GOT3 (cell line): ENCODE results near the gene ZNF189.

ENCODE experiments used
- DNase-seq: peaks from one replicate; lab custom pipeline; 2025; ENCODE audit warnings: mixed read lengths; lab: John Stamatoyannopoulos, UW

Gene ZNF189

DNA sequence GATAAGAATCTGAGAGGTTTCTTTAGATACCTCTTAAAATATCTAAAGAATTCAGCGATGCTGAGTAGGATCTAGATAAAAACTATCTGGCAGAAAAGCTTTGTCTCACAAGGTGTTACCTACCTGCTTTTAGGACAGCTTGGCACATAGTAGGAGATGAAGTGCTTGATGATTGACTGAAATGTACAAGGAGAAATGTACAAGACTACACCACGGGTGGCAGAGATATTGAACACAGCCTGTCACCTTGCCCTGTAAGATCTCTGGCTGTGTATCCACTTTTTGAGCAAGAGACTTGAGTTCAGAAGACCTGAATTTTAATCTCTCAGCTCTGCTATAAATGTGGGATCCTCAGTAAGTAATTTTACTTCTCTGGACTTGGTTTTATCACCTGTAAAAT, 21.2 kb downstream of the ZNF189 start:
- no peak for DNase-seq

DNA sequence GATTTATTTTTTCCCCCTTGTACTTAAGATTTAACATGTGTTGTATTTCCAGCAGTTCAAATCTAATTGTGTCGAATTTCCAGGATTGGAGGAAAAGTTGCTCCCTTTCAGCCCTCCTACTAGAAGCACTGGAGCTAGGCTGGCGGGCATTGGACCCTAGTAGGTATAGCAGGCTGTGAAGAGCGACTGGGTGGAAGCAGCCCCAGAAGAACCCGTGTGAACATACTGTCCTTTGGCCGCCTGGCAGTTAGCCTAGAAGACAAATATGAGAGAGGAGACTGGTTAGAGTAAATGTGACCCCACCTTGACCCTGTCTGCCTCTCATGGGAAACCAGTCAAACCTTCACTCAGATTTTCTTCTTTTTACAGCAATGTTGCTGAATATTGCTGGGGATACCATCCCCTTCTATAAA, 23.0 kb downstream of the ZNF189 start:
- no peak for DNase-seq

DNA sequence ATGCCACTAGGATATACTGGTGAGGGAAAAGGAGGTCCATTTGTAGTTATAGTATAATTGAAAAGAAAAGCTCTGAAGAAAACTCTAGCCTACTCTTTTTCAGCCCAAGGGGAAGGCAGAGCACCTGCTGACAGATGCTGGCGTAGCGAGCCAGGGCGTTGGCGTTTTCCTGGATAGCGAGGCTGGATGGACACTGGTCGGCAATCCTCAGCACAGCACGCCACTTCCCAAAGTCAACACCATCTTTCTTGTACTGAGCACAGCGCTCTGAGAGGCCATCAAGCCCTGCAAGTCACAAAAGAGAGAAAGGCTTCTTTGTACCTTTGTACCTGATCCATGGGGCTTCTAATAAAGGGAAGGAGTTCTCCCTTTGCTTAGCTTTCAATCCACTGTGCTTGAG, 28.7 kb downstream of the ZNF189 start:
- no peak for DNase-seq

DNA sequence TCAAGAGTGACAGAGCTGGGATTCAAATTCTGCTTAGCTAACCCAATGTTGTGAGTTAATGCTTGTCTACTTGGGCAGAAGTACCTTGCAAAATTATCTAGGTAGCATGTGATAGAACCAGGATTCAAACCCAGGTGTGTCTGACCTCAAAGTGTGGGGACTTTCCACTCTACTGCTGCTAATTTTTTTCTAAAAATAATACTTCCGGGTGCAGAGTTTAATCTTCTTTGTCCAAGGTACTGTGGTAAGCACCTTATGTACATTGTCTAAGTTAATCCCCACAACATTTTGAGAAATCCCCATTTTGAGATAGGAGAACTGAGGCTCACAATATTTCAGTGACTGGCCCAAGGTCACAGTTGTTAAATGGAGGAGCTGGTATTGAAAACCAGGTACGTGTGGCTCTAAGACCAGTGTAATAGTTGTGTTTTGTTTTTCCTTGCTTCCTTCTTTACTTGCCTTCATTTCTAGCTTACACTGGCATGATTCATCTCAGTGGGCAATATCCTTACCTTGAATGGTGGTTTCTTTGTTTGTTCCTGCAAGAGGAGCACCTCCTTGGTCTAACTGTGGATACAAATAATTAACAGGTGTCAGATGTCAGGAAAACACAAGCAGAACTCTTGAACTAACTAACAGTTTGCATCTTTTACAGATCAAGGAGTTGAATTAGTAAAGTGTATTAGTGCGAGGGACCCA, 29.5 kb downstream of the ZNF189 start:
- DNase-seq = no peak

DNA sequence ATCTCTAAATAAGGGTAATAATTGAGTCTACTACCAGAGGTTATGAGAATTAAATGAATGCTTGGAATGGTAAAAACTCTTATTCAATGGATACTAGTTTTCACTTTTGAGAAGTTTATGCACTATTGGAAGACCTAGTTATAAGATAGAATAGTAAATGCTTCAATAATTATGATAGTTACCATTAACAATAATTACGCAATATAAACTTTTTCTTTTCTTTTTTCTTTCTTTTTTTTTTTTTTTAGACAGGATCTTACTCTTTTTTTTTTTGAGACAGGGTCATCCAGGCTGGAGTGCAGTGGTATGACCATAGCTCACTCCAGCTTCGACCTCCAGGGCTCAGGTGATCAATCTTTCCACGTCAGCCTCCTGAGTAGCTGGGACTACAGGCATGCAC, 30.3 kb downstream of the ZNF189 start:
- no peak for DNase-seq

DNA sequence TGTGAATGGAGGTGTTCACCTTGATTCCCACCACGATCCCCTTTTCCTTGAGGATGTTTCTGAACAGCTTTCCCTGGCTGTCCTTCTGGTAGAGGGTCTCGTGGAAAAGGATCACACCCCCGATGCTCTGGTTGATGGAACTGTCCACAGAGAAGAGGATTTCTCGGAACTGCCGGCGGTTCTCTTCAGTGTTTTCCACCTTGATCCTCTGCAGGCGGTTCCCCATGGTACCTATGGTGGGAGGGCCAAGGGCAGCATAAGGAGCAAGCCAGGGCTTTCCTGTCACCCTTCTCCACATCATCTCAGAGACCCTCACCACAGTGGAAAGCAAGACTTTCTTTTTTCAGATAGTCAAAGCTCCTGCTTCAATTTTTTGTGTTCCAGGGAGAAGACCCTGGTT, 31.1 kb downstream of the ZNF189 start:
- no peak for DNase-seq

DNA sequence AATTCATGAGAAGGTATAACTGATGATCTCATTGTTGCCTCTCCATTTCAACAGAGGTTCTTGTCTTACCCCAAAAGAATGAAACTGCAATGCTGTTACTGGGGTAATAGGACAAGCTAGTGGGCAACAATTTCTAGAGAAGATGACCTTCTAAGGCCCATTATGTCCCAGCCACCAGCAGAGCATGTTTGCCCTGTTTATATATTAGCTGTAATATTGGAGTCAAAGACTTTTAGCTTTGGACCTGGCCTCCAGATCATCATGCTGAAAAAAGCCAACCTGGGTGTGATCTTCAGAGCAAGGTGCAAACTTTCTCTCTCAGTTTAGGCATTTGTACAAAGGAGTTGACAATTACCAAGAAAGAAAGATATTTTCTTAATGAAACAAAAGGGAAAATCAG, 33.5 kb downstream of the ZNF189 start:
- DNase-seq = no peak

DNA sequence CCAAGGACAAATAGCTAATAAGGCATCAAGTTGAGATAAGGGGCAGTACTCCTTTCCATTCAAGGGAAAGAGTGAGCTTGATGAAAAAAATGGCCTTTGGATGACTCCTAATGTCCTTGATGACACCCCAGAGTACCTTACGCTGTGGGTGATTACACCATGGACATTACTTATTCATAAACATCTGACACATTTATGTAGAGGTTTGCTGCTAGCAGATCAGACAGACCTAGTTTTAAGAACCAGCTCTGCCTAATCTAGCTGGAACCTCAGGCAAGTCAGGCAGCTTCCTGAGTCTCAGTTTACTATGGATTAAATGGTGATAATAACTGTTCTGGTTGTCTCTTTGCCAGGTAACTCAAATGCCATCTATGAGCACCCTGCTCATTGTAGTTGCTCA, 34.1 kb downstream of the ZNF189 start:
- no peak for DNase-seq

DNA sequence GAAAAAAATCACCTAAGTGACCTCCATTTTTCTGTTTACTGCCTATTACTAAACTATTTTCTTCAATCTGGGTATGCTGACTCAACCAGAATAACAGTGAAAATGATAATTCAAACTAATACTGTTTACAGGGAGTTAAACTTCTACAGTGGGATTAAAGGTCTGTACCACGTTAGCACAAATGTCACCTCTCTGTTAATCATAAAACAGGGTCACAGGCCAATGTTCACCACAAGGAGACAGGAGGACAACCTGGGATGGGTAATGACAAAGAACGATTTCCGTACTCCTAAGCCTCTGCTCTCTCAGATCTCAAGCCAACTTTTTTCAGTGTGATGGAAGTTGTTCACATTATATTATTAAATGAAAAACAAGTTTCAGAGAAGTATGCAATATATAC, 34.6 kb downstream of the ZNF189 start:
- no peak for DNase-seq

DNA sequence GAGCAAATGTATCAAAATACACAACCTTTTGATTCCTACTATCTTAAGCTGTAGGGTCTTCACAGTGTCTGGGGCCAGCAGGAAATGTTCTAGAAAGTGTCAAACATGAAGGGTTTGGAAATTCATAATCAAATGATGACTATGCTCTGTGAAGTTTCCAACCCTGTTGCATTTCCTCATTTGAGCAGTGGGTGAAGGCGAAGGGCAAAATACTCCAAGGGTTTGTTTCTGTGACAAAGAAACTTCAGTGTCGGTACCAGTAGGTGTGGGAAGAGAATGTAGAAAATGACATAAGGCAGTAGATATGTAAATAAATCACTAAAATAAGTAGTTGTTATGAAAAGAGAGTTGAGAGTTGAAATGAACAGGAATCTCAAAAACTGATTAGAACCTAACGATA, 36.3 kb downstream of the ZNF189 start:
- no peak for DNase-seq

DNA sequence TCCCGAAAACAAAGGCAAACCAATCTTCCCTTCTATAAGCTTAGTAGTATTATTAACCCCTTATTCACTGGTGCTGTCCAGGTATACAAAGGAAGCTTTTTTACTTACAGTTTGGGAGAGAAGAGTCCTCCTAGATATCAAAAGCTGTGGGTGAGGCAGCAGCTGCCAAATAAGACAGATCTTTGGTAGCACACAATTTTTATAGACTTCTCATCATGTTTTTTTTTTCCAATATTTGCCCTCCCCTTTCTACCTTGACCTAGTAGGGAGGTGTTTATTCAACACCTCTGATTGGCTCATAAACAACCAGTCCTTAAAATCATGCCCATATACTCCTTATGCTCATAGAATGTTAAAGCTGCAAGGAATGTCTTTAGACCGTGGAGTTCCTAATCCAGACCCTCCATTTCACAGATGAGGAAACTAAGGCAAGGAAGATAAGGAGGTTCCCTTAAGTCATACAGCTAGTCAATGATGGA, 37.0 kb downstream of the ZNF189 start, which contains the start of gene ALDOB:
TSS of gene ALDOB (minus strand) at position 174 of the 479 bp plus-strand sequence. CDS start 4,887 bp downstream, outside the sequence.
- DNase-seq = no peak

DNA sequence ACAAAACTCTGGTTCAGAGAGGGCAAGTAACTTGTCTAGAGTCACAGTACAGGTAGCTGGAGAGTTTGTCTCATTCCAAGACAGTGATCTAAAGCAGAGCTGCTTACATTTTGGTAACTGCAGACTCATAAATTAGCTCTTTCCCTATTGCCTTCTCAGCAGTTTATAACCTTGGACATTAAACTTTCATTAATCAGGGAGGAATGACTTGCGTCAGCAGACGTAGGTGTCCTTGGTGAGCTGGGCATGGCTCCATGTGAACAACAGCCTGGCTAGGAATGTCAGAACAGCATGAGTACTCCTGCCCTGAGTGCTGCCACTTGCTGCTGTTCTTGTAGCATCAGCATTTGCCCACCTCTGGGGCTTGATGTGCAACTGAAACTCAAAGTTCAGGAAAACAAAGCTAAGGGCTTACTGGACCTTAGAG, 39.2 kb downstream of the ZNF189 start:
- DNase-seq = no peak

DNA sequence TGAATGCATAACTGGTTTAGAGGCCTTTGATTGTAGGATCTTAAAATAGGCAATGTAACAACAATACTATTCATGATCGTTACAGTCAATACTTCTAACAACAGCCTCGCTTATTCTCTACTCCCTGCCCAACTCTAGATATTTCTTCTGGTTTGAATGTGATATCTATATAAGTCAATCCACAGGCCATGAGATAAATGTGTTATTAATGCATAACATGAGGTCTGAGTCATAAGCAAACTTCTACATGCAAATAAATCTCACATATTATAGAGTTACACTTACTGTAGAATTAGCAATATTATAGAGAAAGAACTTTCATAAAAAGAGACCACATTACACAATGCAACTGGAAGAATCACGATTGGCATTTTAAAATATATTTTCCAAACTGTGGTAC, 39.9 kb downstream of the ZNF189 start:
- DNase-seq = no peak

DNA sequence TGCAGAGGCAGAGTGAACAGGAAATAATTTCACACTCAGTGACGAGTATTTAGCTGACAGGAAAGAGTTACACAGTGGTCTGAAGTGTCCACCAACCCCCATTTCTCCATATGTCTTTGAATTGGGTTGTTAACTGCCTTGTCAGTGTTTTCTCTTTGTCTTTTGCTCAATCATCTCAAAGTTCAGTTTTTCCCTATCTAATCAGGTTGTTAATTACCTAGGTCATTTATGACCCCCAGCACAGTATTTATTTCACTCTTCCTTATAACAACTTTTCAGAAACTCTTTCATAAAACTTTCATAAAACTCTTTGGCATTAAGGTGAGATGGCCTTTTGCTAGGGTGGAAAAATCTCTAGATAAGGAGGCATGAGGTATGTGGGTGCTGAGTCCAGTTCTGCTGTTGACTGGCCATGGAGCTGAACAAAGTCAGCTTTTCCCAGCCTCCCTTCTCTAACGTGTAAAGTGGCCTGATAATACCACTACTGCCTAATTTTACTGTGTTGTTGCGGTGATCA, 42.1 kb downstream of the ZNF189 start:
- no peak for DNase-seq

DNA sequence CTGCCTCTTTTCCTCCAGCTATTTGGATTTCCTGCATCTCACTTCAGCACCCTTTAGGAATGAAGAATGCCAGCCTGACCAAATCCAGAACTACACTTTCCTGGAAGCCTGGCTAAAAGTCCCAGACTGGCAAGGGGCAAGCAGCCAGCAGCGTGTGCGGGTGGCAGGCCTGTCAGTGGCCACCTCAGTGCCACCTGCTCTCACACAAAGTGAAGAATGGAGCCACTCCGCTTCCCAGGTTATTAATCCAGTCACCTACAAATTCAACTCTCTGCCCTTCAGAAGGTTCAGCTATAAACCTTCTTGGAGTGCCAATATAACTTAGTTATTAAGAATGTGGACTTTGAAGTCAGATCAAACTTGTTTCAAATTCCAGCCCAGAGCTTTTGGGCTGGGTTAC, 43.7 kb downstream of the ZNF189 start:
- DNase-seq = no peak

DNA sequence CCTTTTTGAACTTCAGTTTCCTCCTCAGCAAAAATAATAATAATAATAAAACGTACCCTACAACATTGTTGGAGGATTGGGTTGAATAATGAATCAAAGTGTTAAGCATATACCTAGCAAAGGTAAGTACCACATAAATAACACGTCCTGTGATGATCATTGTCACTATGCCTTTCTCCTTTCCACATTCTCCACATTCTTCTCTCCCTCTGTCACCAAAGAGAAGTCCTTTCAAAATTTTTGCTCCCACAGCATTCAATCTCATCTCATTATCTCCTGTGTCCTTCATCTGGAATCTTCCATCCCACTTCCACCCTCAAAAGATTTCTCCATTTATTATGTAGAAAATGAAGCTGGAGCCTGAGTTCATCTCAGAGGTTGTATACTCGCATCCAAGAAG, 44.1 kb downstream of the ZNF189 start:
- DNase-seq = no peak

DNA sequence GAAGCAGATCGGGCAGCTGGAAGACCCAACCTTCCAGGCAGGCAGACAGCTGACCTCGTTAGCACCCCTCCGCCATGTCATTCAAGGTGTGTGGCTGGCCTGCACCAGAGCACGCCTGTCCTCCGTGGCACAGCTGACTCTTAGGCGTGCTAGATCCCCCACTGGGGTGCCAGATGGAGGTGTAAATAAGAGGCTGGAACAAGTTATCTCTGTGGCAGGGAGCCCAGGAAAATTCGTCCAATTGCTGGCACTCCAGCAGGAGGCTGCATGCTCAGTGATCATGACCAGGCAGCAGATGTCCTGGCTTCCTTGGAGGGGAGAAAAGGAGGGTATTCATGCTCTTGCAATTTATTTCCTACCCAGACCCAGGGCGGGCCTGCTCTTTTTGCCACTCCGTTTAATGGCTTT, 44.7 kb downstream of the ZNF189 start:
- DNase-seq = no peak

DNA sequence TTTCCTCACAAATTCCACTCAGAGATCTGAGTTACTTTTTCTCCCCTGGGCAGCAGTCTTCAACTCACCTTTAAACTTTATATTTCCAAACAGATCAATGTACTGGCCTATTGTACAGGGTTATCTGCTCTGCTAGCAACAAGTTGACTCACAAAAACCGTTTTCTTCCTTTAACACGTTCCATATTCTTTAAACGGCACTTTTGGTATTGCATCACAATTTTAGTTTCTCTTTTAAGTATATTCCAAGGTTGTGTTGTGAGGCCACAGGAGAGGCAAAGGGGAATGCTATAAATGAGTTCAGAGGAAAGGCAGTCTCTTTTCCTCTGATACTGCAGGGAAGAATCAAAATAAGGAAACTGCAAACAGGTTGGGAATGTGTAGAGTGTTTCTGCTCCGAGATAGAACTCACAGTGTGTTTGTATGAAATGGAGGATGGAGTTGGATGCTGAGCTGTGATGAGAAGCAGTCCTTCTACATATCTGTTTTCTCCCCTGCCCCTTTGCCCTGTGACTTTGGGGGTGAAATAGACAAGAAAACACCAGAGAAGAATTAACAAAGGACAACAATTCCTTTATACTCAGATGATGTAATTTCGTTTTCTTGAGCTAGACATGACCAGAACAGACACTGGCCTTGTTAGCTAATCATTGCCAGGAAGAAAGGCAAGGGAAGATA, 46.8 kb downstream of the ZNF189 start:
- no peak for DNase-seq

DNA sequence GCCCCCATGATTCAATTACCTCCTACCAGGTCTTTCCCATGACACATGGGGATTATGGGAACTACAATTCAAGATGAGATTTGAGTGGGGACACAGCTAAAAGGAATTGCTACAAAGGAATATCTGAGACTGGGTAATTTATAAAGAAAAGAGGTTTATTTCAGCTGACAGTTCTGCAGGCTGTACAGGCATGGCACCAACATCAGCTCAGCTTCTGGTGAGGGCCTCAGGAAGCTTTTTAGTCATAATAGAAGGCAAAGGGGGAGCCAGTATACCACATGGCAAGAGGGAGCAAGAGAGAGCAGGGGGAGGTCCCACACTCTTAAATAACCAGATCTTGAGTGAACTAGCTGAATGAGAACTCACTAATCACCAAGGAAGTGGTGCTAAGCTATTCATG, 48.1 kb downstream of the ZNF189 start:
- DNase-seq = no peak

DNA sequence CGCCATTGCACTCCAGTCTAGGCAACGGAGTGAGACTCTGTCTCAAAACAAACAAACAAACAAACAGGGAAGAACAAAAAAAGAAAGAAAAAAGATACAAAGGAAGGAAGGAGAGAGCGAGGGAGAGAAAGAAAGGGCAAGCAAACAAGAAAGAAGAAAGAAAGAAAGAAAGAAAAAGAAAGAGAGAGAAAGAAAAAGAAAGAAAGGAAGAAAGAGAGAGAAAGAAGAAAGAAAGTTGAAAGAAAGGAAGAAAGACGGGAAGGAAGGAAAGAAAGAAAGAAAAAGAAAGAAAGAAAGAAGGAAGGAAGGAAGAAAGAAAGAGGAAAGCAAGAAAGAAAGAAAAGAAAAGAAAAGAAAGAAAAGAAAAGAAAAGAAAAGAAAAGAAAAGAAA, 50.0 kb downstream of the ZNF189 start:
- DNase-seq = no peak

DNA sequence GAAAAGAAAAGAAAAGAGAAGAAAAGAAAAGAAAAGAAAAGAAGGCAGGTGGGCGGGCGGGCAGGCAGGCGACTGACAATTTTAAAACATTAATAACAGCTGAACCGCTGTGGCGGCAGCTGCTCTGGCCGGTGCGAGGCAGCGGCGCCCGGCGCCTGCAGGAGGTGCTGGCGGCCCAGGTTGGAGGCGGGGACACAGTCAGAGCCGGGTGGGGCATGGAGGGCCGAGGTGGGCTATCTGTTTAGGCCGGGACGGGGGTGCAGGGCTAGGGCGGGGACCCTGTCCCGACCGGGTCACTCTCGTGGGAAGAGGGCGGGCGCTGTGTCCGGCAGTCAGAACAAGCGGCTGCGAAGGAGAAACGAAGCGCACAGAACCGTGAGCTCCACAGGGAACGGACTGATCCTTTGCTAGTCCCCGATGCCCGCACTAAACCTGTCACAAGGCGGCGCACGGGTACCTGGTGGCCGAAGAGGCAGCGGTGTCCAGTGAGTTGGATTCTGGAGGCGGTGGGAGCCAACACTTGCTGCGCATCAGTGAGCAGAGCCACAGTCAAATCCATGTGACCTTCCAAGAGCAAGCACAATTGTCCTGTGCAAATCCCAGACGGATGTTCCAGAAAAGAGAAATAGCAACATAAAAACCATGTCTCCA, 50.5 kb downstream of the ZNF189 start:
- no peak for DNase-seq

DNA sequence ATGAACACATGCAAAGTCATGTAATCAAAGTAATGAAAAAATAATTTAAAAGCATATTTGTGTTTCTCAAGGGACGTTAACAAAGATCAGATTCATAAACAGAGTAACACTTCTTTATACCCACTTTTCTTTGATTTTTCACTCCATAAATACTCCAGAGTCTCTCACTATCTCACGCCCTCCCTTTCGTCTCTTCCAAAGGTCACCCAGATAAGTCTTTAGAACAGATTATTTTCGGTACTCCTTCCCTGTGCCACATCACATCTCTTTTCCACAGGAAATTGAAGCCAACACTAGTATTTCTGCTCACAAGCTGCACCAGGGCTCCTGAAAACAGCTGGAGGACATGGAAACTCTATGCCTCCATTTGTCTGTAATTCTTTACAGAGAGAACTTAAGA, 52.3 kb downstream of the ZNF189 start:
- DNase-seq = no peak

DNA sequence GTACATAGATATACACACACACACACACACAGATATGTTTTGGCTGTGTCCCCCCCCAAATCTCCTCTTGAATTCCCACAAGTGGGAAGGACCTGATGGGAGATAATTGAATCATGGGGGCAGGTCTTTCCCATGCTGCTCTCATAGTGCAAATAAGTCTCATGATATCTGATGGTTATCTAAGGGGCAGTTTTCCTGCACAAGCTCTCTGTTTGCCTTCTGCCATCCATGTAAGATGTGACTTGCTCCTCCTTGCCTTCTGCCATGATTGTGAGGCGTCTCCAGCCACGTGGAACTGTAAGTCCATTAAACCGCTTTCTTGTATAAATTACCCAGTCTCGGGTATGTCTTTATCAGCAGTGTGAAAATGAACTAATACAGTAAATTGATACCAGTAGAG, 52.8 kb downstream of the ZNF189 start:
- DNase-seq = no peak
